ENCODE measurements around the gene EVX2.

Gene EVX2

DNA sequence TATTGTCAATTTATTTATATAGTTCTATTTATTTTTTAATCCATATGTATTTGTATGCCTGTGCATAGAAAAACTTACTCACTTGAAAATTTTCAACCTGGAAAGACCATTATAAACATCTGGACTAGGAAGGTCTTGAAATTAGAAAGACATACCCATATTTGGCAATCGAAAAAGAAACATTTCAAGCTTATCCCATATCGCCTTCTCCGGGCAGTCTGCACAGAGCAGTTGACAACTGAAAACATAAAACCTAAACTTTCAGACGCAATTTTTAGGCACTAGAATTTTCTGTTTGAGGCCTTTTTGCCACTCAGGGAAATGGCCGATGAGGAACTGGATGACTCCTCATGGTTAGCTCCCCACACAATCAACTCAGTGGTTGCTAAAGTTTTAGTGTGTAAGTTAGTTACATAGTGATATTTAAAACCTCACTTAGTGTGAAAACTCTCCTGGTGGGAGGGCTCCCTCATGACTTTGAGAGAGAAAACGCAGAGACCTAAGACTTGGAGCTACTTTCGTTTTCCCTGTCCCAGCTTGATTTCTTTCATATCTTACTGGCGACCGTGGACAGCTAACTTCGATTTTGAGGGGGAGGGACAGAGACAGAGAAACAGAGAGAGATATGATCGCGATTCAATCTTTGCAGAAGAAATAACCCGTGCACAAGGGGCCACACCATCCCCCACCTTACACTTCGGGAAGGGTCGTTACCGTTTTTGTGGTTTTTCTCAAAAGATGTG lies 12.7 kb upstream of the EVX2 start:
- no peak for DNase-seq (ENCODE audit: low read depth in 2 of 2)

- DNase-seq (ENCODE audit: low read depth in 2 of 2) = no peak
Observed at GRCh38 chr2:176095421-176095820, 11.7 kb upstream of the EVX2 start.

DNA sequence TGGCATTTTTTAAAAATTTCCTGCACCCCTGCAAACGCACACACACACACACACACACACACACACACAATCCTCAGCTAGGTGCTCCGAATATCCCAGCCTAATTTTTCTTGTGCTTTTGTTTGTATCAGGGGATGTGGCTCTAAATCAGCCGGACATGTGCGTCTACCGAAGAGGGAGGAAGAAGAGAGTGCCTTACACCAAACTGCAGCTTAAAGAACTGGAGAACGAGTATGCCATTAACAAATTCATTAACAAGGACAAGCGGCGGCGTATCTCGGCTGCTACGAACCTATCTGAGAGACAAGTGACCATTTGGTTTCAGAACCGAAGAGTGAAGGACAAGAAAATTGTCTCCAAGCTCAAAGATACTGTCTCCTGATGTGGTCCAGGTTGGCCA lies 10.6 kb upstream of the EVX2 start:
- DNase-seq (ENCODE audit: low read depth in 2 of 2) = no peak

GRCh38 chr2:176093898-176094249 lies 10.1 kb upstream of the EVX2 start:
- DNase-seq (ENCODE audit: low read depth in 2 of 2) = no peak

GRCh38 chr2:176093145-176093897 lies 9.6 kb upstream of the EVX2 start:
- DNase-seq (ENCODE audit: low read depth in 2 of 2) = no peak

DNA sequence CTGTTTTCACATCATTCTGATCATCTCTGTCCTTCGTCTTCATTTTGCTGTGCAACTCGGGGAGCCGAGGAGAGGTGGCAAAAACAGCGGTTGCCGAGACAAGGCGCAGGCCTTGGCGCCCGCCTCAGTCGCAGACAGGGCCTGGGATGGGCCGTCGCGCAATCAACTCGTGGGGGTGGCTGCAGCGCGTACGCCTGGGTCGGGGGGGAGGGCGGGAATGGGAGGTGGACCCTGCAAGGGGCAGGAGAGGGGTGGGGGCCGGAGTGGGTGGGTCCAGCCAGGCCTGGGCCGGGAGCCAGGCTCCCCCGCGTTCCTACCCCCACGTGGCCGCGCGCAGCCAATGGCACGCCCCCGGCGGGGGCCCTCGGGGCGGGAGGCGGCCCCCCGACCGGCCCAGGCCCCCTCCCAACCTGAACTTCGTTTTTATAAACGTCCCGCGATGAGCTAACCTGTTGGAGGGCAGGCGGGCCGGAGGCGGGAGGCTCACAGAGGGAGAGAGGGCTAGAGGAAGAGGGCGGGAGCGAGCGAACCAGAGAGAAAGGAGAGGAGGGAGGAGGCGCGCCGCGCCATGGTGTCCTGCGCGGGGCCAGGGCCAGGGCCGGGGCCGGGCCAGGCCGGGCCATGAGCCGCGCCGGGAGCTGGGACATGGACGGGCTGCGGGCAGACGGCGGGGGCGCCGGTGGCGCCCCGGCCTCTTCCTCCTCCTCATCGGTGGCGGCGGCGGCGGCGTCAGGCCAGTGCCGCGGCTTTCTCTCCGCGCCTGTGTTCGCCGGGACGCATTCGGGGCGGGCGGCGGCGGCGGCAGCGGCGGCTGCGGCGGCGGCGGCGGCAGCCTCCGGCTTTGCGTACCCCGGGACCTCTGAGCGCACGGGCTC lies 8.7 kb upstream of the EVX2 start, which contains the start of gene HOXD13:
HOXD13 (plus strand) TSS at position 452 of the 875 bp plus-strand sequence; CDS start at position 622, 170 bp downstream.
- no peak for DNase-seq (ENCODE audit: low read depth in 2 of 2)

DNA sequence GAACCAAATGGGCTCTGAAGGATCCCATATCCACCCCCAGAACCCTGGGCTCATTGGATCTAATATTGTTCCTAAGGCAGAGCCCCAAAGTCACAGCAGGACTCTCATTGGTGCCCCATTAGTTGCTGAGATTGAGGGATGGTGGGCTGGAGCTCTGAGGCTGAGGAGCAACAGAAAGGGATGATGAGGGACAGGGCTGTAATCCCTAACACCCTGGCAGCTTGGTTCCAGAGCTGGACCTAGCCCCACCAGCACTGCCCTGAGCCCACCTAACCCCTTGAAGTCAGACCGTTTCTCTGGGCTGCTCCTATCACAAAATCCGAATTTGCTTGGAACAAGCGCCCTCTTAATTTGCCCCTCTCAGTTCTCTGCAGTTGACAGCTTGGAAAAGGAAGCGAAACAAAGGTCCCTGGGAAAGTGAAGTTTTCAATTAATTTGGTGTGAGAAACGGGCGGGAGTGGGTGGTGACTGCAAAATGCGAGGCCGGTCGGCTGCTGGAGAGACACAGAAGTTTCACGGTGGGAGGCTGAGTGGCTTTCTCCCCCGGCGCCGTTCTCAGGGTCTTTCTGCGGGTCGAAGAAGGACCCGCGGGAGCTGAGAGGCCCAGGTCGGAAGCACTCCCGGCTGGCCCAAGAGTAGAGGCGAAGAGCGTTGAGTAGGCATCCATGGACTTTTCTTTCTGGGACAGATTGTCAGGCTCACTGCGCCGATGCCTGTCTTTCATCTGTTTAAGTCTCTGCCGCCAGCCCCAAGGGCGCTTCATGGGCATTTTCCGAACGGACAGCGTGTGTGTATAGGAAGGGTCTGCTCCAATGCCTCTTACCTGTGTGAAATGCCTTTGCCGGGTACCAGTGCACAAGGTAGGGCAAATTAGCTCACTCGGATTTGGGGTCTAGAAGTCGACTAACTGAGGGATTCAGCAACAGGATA lies 7.8 kb upstream of the EVX2 start:
- no peak for DNase-seq (ENCODE audit: low read depth in 2 of 2)

- DNase-seq (ENCODE audit: low read depth in 2 of 2) = no peak
Observed at GRCh38 chr2:176090862-176091261, 7.1 kb upstream of the EVX2 start.

- no peak for DNase-seq (ENCODE audit: low read depth in 2 of 2)
Observed at GRCh38 chr2:176089843-176090395, 6.2 kb upstream of the EVX2 start.

- no peak for DNase-seq (ENCODE audit: low read depth in 2 of 2)
Observed at GRCh38 chr2:176088937-176089842, 5.4 kb upstream of the EVX2 start.

- DNase-seq (ENCODE audit: low read depth in 2 of 2) = no peak
Observed at GRCh38 chr2:176088048-176088936, 4.5 kb upstream of the EVX2 start.

GRCh38 chr2:176087330-176088047 lies 3.7 kb upstream of the EVX2 start:
- no peak for DNase-seq (ENCODE audit: low read depth in 2 of 2)

DNA sequence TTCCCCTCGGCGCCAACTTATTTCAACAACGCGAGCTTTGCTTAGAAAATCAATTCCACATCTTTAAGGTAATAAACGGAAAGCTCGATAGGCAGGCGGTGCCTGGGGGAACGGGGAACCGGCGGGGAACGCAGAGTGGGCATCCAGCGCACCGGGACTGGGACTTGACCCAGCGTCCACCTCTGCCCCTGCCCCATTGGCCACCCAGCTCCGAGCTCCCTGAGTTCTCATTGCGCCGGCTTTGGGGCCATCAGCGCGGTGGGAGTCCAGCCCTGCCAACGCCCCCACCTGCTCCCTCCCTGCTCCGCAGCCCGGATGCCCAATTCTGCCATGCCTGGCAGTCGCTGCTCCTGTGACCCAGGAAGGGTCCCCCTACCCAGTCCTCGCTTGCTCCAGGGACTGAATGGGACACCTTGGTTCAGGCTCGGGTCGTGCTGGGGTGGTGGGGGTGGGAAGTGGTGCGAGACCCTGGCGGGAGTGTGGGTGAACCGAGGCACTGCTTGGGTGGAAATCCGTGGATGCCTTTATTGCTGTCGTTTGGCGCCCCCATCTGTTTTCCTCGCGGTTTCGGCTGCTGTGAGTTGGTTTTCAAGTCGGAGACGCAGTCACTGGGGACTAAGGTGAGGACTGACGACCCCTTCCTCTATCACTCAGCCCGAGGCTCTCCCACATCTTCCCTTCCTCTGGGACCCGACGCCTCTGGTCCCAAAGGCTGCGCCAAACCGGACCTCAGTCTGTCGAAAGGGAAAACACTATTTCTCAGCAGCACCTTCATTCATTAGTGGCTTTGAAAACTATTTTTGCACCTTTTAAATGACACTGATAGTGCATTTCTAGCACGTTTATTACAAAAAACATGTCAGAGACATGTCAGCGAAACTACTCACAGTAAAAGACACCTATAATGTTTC lies 2.4 kb upstream of the EVX2 start:
- DNase-seq (ENCODE audit: low read depth in 2 of 2) = no peak

GRCh38 chr2:176085120-176085788 lies 1.5 kb upstream of the EVX2 start:
- no peak for DNase-seq (ENCODE audit: low read depth in 2 of 2)

DNA sequence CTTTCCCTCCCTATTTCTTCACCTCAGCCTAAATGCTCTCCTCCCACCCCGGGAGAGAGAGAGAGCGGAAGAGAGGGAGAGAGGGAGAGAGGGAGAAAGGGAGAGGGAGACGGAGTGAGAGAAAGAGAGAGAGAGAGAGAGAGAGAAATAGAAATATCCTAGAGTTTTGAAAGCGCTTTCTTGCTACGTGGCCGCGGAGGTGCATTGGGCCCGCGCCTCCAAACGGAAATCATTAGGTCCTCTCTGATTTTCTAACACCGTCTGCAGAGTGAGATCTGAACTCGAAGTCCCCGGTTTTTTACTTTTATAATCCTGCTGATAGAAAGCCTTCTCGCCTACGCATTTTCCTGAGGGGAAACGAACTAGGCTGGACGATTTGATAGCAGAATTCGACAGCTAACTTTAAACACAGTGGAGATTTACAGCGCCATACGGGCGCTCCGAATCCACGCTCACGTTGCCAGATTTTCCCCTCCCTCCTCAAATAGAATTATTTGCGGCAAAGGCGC lies 903 bp upstream of the EVX2 start:
- DNase-seq (ENCODE audit: low read depth in 2 of 2) = no peak

Data from stimulated activated CD4-positive, alpha-beta T cell treated with anti-CD3 and anti-CD28 coated beads, Interleukin-4, amount 100 ng/mL, for 48 hours (primary cell).